GM04504 (cell line): ENCODE measurements around the gene CCNQ.

ENCODE experiments used
- DNase-seq: peaks from one replicate; pipeline ENCODE4 v3.0.0-alpha.2; 2012; ENCODE audit warnings: low read depth

The CCNQ gene

GRCh38 chrX:153637121-153638040 lies 38.4 kb upstream of the CCNQ start:
- no peak for DNase-seq

GRCh38 chrX:153636716-153637115 lies 37.8 kb upstream of the CCNQ start:
- no peak for DNase-seq

DNA sequence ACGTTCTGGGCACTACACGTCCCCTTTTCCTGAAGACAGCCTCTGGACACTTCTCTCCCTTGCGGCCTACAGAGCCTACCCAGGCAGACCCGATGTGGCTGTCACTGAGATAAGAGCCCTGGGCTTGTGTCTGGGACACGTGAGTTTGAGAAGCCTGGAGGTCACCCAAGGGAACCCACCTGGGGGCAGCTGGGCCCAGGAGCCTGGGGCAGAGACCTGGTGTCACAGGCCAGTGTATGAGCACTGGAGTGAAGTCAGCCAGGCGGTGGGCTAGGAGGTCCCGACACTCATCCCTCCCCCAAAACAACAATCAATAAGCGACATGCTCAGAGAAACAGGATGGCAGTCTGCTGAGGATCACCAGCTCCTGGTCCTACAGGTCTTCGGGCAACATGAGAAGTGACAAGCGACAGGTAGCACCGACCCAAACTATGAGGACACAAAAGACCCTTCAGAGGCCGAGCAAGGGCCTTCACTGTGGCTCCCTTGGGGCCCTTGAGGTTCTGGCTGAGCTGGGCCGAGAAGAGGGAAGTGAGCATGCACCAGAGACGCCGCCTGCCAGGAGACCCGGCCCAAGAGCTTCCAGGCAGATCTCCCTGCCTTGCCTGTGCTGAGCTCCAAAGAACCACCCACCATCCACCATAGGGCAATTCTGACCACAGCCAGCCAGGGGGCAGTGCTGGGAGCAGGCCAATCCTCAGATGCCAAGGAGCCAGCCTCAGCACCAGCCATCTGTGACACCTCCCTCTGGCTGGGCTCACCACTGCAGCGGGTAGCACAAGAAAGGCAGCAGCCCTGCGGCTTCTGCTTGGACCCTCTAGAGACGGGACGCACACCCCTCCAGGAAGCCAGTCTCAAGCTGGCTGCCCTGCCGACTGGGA lies 37.1 kb upstream of the CCNQ start:
- DNase-seq: no peak

DNA sequence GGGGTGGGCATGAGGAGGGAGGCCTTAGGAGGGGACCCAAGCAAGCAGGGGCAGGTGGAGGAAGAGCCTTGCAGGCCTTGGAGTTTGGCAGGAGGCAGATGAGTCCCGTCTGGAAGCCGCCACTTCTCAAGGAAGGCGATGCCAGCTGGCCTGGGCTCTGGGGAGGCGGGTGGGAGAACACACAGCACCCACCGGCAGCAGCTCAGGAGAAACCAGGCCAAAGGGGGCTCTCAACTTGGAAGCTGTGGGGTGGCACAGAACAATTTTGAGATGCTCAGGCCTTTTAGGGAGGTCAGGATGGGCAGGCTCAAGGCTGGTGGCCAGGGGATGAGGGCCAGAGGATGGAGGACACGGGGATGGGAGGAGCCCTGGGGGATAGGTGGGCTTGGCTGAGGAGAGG lies 36.4 kb upstream of the CCNQ start:
- DNase-seq: no peak

GRCh38 chrX:153634832-153635231 lies 35.9 kb upstream of the CCNQ start:
- no peak for DNase-seq

DNA sequence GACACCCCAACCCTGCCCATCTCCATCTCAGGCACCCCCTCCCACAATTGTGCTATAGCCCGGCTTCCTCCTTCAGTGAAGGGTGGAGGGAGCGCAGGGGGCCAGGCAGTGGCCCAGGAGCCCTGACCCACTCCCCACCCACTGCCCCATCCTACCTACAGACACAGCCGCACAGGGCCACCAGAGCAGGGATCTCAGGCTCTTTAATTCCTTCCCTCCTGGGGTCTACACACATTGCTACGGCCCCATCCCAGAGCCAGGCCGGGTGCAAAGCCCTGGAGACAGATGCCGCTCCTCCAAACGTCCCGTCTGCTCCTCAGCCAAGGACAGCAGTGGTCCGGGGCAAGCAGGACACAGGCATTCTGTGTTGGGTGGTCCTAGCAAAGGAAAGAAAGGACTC lies 35.3 kb upstream of the CCNQ start:
- no peak for DNase-seq

DNA sequence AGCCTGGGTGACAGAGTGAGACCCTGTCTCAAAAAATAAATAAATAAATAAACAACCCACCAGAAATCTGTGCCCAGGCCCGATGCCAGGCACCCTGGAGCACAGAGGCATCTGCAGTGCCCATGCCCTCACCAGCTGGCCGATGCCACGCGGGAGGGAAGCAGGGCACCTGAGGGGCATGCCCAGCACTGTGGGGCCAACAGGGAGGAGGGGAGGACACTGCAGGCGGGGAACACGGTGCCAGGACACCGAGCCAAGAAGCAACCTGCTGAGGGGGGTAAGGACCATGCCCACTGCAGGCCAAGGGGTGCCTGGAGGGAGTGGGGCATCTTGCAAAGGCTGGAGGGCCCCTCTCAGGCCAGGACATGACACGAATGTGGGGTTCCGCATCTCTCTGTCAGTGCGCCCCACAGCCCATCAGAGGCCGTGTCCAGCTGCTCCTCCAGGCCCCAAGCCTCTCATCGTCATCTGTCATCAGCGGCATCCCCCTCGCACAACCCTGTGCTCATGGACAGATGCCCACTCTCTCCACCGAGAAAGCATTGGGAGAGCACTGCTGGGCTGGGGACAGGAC lies 34.8 kb upstream of the CCNQ start:
- DNase-seq: no peak

GRCh38 chrX:153633048-153633447 lies 34.1 kb upstream of the CCNQ start:
- DNase-seq: no peak

- no peak for DNase-seq
Observed at GRCh38 chrX:153632595-153632946, 33.6 kb upstream of the CCNQ start.

DNA sequence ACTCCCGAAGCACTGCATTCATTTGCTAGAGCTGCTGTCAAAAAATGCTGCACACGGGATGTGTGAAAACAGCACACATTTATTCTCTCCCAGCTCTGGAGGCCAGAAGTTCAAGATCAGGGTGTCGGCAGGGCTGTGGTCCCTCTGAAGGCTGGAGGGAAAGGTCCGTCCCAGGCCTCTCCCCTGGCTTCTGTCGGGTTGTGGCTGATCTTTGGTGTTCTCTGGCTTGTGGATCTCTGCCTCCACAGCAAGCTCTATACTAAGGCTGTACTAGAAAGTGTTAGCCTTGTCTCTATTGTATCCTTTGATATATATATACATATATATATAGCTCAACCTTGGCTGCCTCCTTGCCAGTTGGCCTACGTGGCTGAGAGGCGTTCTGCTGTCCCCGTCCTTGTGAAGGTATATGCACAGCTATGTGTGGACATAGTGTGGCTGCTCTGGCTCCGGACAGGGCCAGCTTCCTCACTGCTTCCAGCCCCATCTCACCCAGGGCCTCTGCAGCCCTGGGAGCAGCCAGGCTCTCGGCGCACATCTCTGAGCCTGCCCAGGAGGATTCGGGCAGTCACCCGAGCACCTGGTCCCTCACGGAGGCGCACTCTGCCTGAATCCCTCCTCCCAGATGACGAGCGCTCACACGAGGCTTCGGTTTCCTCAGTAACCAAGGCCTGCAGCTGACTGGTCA lies 33.1 kb upstream of the CCNQ start:
- DNase-seq: no peak

DNA sequence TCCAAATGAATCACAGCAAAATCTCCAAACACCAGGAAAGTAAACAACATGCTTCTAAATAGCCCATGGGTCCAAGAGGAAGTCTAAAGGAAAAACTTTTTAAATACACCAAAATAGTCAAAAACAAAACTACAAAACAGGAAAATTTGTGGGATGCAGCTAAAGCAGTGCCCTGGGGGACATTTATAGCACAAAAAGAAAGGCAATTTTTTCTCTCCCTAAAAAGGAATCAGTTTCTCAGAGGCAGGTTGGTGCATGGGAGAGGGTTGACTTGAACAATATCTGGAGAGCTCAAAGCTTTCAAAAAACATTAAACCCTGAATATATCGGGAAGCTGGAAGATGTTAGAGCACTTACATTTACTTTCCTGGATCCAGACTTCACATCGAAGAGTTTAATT lies 32.4 kb upstream of the CCNQ start:
- no peak for DNase-seq

- DNase-seq: no peak
Observed at GRCh38 chrX:153628665-153629064, 29.7 kb upstream of the CCNQ start.

DNA sequence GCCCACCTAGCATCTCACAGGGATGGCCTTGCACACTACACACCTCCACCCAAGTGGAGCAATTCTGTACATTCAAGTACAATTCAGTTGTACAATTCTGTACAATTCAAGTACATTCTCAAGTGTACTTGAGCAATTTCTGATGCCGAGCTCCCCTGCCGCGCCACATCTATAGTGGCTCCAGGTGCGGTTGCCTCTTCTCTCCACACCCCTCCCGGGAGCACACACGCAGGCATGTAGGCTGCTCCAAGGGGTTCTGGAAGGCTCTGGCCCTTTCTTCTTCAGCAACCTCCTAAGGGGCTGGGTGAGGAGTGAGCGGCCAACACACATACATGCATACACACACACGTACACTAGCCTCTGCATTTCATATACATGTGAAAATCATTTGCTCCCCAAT lies 29.2 kb upstream of the CCNQ start:
- no peak for DNase-seq

- no peak for DNase-seq
Observed at GRCh38 chrX:153627675-153628111, 28.8 kb upstream of the CCNQ start.

DNA sequence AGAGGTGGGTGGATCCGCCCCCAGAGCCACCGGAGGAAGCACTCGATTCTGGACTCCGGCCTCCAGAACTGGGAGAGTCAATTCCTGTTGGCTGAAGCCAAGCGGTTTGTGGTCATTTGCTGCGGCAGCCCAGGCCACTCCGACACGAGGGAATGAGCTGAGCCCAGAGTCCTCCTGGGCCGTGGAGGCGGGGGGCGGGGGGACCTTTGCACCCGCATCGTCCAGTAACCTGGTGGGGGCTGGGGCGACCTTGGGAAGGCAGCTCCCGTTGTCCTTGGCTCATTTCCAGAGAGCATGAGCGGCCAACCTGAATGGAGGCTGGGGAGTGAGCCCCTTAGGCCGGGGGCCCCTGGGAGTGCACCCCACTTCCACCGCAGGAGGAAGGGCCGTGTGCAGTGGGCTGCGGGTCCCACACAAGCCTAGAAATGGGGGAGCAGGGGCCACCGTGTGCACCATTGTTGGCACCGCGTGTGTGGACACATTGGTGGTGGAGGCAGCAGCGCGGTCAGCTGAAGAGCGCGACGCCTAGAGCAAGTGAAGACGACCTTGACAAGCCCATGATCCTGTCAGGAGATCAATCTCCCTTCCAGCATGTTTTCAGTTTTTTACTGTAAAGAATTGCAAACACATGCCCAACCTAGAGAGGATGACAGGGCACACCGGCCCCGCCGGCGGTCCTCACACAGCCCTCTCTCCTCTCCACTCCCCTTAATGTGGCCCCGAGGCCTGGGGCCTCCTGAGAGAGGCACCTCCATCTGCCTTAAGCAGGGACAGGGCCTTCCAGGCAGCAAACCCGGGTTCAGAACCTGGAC lies 28.1 kb upstream of the CCNQ start:
- DNase-seq: no peak

DNA sequence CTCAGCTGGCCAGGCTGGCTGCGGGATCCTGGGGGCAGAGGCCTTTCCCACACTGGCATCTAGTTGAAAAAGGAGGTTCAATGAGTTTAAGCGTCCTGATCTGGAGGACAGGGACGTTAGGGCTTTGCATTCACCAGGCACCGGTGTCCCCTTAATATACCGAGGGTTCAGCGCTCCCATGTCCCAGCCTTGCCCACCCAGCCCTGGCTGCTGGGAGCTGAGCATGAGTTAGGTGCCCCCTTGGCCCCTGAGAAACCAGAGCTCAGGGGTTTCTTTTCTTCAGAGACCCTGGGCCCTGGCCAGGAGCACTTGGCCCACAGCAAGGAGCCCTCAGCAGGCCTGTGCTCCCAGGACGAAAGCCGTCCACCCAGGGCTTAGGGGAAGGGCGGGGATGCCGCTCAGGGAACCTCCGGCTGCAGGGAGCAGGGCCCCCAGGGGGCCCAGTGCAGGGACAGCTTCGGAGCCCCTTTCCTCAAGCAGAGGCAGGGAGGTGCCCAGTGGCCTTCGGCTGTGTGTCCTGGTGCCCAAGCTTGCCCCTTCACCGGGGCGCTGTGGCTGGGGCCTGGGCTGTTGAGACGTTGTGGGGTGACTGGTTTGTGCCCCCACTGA lies 27.2 kb upstream of the CCNQ start:
- no peak for DNase-seq

DNA sequence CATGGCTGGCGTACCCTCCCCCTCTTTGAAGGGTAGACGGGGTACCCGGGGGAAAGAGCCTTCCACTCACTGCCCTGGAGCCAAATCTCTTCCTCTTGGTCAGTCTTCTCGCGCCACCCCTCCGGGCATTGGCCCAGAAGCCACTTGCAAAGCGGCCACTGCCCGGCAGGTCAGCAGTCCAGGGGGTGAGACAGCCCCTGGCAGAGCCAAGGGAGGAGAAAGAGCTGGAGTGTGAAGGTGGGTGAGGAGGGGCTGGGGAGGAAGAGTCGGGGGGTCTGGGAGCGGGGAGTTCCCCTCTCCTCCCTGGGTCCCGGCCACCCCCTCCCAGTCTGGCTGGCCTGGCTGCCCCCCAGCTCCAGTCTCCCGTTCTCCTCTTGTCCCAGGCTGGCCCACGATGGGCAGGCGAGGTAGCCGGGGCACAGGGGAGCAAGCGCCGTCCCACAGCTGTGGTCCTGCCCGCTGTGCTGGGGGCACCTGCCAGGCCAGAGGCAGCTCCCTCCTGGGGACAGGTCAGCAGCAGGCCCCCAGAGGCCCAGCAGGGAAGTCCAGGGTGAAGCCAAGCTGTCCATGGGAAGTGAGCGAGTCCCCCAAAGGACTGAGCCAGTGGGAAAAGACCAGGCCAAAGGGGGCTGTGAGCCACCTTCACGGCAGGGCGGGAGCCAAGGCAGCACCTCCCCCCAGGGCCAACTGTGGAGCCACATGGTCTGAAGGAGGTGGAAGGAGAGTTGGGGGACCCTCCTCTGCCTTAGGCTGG lies 26.5 kb upstream of the CCNQ start:
- DNase-seq: no peak

GRCh38 chrX:153624196-153625091 lies 25.5 kb upstream of the CCNQ start:
- DNase-seq: no peak
